Endothelial cell of umbilical vein (primary cell): ENCODE data around the gene NBPF11. TPM values are rescaled to one million over a fixed set of nuclear protein-coding genes. Genes with fewer than 3 reads are reported as not detected.
"Not testable (repeated sequence)": the region's sequence is repeated elsewhere in the genome, so short reads cannot be mapped to it uniquely, and the experiment has no call there.

ENCODE experiments used
- BruUV-seq: library from RNA; stranded (reverse); fragments of 400-500 nt; replicated peaks from 2 replicates; lab custom pipeline; 2021; lab: Mats Ljungman, UMichigan
- CTCF ChIA-PET: fragments of 300-600, 350-600 bp; sonication (Branson Sonifier 250); formaldehyde crosslinking; loops from one replicate; lab custom pipeline; 2021; ENCODE audit warnings: antibody characterized with exemption, inconsistent platforms; lab: Charles Lee
- POLR2A ChIA-PET: fragments of 300-600, 350-600 bp; sonication (Branson Sonifier 250); formaldehyde crosslinking; loops from one replicate; lab custom pipeline; 2021; ENCODE audit warnings: antibody characterized with exemption, inconsistent platforms; lab: Charles Lee
- DNase-seq: peaks from one replicate; pipeline ENCODE4 v3.0.0-alpha.2; 2011; ENCODE audit warnings: low read depth, low spot score
- FAIRE-seq: peaks from 2 replicates; lab custom pipeline; 2011; peaks lifted over from hg19 to GRCh38; lab: Jason Lieb, UNC
- H2AFZ ChIP-seq: 2 replicates; pipeline ENCODE4 v1.6.0; 2012; ENCODE audit warnings: low read depth, low read length, control low read depth, inconsistent platforms
- H3K27ac ChIP-seq: 2 replicates; pipeline ENCODE4 v1.5.1; 2011; ENCODE audit warnings: low read depth, mild to moderate bottlenecking, control low read depth, low read length, moderate library complexity; ENCODE audit not compliant: insufficient read depth
- H3K27me3 ChIP-seq, 2 experiments: 2 replicates each; pipeline versions ENCODE4 v1.6.0 to v1.6.1; 2011; ENCODE audit warnings: low read length in 2 of 2, mixed read lengths in 1 of 2; ENCODE audit not compliant: control insufficient read depth in 2 of 2, insufficient read depth in 2 of 2
- H3K36me3 ChIP-seq, 2 experiments: 2 replicates in 1 of 2; 3 replicates in 1 of 2; pipeline ENCODE4 v1.5.1; 2011; ENCODE audit warnings: low read length in 2 of 2, mild to moderate bottlenecking in 1 of 2, moderate library complexity in 1 of 2; ENCODE audit not compliant: control insufficient read depth in 2 of 2, insufficient read depth in 2 of 2; ENCODE audit errors: extremely low read depth in 1 of 2
- H3K4me1 ChIP-seq: 3 replicates; pipeline ENCODE4 v1.5.1; 2011; ENCODE audit warnings: mild to moderate bottlenecking, low read length; ENCODE audit not compliant: control insufficient read depth, insufficient read depth; ENCODE audit errors: extremely low read depth
- H3K4me2 ChIP-seq: 2 replicates; pipeline ENCODE4 v1.6.1; 2011; ENCODE audit warnings: low read length, control low read depth, mixed read lengths; ENCODE audit not compliant: insufficient read depth
- H3K4me3 ChIP-seq, 3 experiments: fragments of 200-600 bp in 1 of 3; sonication (generic), shearing (Covaris generic) in 1 of 3; replicated peaks in 1 of 3; 2 replicates each; pipeline ENCODE4 v1.5.1; 2011 to 2016; ENCODE audit warnings: control low read depth in 3 of 3, low read length in 3 of 3, mild to moderate bottlenecking in 2 of 3, inconsistent platforms in 1 of 3, low read depth in 1 of 3, moderate library complexity in 1 of 3; ENCODE audit not compliant: insufficient read depth in 1 of 3
- H3K79me2 ChIP-seq: 2 replicates; pipeline ENCODE4 v1.6.0; 2012; ENCODE audit warnings: low read length, inconsistent platforms; ENCODE audit not compliant: control insufficient read depth, insufficient read depth
- H3K9ac ChIP-seq: replicated peaks from 2 replicates; pipeline ENCODE3; 2011; ENCODE audit warnings: low read length, control low read depth; ENCODE audit not compliant: insufficient read depth; ENCODE audit errors: extremely low read depth
- H3K9me1 ChIP-seq: replicated peaks from 3 replicates; pipeline ENCODE4 v1.6.0; 2011; ENCODE audit warnings: mild to moderate bottlenecking, low read length; ENCODE audit not compliant: control insufficient read depth, insufficient read depth; ENCODE audit errors: extremely low read depth
- H3K9me3 ChIP-seq: replicated peaks from 2 replicates; pipeline ENCODE4 v1.5.1; 2012; ENCODE audit warnings: low read length, inconsistent platforms; ENCODE audit not compliant: control insufficient read depth, insufficient read depth
- H4K20me1 ChIP-seq: replicated peaks from 2 replicates; pipeline ENCODE3; 2011; ENCODE audit warnings: mild to moderate bottlenecking, low read length; ENCODE audit not compliant: control insufficient read depth, insufficient read depth; ENCODE audit errors: extremely low read depth
- dilution Hi-C: fragments of 300-500 bp; cut with MboI; formaldehyde crosslinking; loops from one replicate; pipeline ENCODE4 v1.15.0; 2019; ENCODE audit warnings: low sequenced_read_pairs; ENCODE audit not compliant: extremely low pct_ligation_motif_present
- intact Hi-C: fragments of 100-400 bp; cut with micrococcal nuclease; formaldehyde crosslinking; loops from one replicate; pipeline ENCODE4 v1.10.0; 2022
- polyA plus RNA-seq, 4 experiments: library from polyadenylated mRNA; depleted of rRNA in 3 of 4; stranded (reverse) in 3 of 4; unstranded in 1 of 4; fragments of >200 nt; gene quantifications; 2 replicates each; pipeline versions ENCODE4 v1.2.1 to v1.2.3, GENCODE V29; 2011 to 2012; ENCODE audit warnings: missing spikeins in 1 of 4
- total RNA-seq: library from RNA; stranded (reverse); gene quantifications from 2 replicates; pipeline ENCODE4 v1.2.3, GENCODE V29; 2021

Gene NBPF11
- total and polyA plus RNA-seq, 2 donors (not counting 3 experiments of a cell fraction or from before 2014, with no cell fraction given): 10.3 to 11.0 TPM

GRCh38 chr1:148143223-148143622 lies 8.9 kb downstream of the NBPF11 start:
- H3K4me1 ChIP-seq, H3K27ac ChIP-seq, H2AFZ ChIP-seq, H3K9me1 ChIP-seq, dilution Hi-C loops, H3K79me2 ChIP-seq, intact Hi-C loops, DNase-seq, CTCF ChIA-PET, H3K4me2 ChIP-seq, H3K9me3 ChIP-seq, H3K9ac ChIP-seq, H3K4me3 ChIP-seq, POLR2A ChIA-PET, H3K36me3 ChIP-seq, BruUV-seq, FAIRE-seq, H3K27me3 ChIP-seq, H4K20me1 ChIP-seq: not testable (repeated sequence)

- H3K4me3 ChIP-seq, H3K9me1 ChIP-seq, FAIRE-seq, dilution Hi-C loops, POLR2A ChIA-PET, BruUV-seq, CTCF ChIA-PET, intact Hi-C loops, DNase-seq, H2AFZ ChIP-seq, H4K20me1 ChIP-seq, H3K36me3 ChIP-seq, H3K27ac ChIP-seq, H3K4me1 ChIP-seq, H3K9ac ChIP-seq, H3K4me2 ChIP-seq, H3K27me3 ChIP-seq, H3K9me3 ChIP-seq, H3K79me2 ChIP-seq: not testable (repeated sequence)
Observed at GRCh38 chr1:148141936-148142335, 10.1 kb downstream of the NBPF11 start.

- H3K36me3 ChIP-seq, H3K4me3 ChIP-seq, H3K27ac ChIP-seq, H3K9ac ChIP-seq, DNase-seq, BruUV-seq, dilution Hi-C loops, H3K27me3 ChIP-seq, FAIRE-seq, CTCF ChIA-PET, POLR2A ChIA-PET, H3K9me1 ChIP-seq, H3K4me2 ChIP-seq, H3K9me3 ChIP-seq, H4K20me1 ChIP-seq, H3K79me2 ChIP-seq, H2AFZ ChIP-seq, H3K4me1 ChIP-seq, intact Hi-C loops: not testable (repeated sequence)
Observed at GRCh38 chr1:148138606-148139005, 13.5 kb downstream of the NBPF11 start.

GRCh38 chr1:148122341-148122740 lies 29.7 kb downstream of the NBPF11 start:
- H3K4me3 ChIP-seq, CTCF ChIA-PET, BruUV-seq, H3K79me2 ChIP-seq, POLR2A ChIA-PET, H3K27ac ChIP-seq, H3K9me3 ChIP-seq, intact Hi-C loops, H3K36me3 ChIP-seq, FAIRE-seq, H3K4me2 ChIP-seq, H3K9ac ChIP-seq, DNase-seq, H3K9me1 ChIP-seq, dilution Hi-C loops, H3K27me3 ChIP-seq, H3K4me1 ChIP-seq, H4K20me1 ChIP-seq, H2AFZ ChIP-seq: not testable (repeated sequence)
